ENCODE measurements around the gene CERS1. TPM values are rescaled to one million over a fixed set of nuclear protein-coding genes. Genes with fewer than 3 reads are reported as not detected.
"Not testable (repeated sequence)": the region's sequence is repeated elsewhere in the genome, so short reads cannot be mapped to it uniquely, and the experiment has no call there.

Gene CERS1
- total RNA-seq, 2 donors from 2014 or later = not detected

- H3K4me3 Mint-ChIP-seq = no peak overlapping the region
- no peak overlapping the region for H3K27ac Mint-ChIP-seq
- ATAC-seq (no peak), DNase-seq (no peak)
- H3K27me3 Mint-ChIP-seq = peaks cover 8% of the 10 kb centered on the region
- peaks cover 4% of the 10 kb centered on the region for H3K4me1 Mint-ChIP-seq
- H3K9me3 ChIP-seq (ENCODE audit: control insufficient read depth, low read length, poor library complexity, severe bottlenecking) = no peaks in the 10 kb centered on the region
- H3K36me3 Mint-ChIP-seq (ENCODE audit: low read depth) = no peaks in the 10 kb centered on the region
Observed at GRCh38 chr19:18929311-18929710, 33.4 kb upstream of the CERS1 start.

GRCh38 chr19:18928018-18928805, 32.3 kb upstream of the CERS1 start:
- no peaks in the 10 kb centered on the region for H3K36me3 Mint-ChIP-seq (ENCODE audit: low read depth)
- DNase-seq (no peak), ATAC-seq (no peak)
- peaks cover 4% of the 10 kb centered on the region for H3K4me1 Mint-ChIP-seq
- H3K9me3 ChIP-seq (ENCODE audit: control insufficient read depth, low read length, poor library complexity, severe bottlenecking) = no peaks in the 10 kb centered on the region
- no peaks in the 10 kb centered on the region for H3K27me3 Mint-ChIP-seq
- peak overlapping the region; percentile 28 for H3K4me3 Mint-ChIP-seq
- peak overlapping the region; percentile 47 for H3K27ac Mint-ChIP-seq

DNA sequence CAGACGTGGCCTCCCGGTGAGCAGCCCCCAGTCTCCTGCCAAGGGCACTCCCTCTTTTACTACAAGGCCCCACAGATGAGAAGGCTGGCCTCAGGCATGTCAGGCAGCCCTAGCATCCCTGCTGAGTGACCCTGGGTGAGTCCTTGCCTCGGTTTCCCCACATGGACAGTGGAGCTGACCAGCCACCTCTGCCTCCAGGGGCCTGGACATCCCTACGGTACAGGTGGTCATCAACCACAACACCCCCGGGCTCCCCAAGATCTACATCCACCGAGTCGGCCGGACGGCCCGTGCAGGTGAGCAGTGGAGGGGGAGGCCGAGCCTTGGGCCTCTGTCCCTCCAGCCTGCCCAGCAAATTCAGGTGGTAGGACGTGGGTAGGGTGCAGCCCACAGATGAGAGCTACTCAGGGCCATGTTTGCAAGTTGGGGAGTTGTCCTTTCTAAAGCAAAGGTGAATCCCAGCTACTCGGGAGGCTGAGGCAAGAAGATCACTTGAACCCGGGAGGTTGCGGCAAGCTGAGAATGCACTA, 28.8 kb upstream of the CERS1 start:
- no peak for DNase-seq
- H3K4me1 Mint-ChIP-seq = peaks cover 9% of the 10 kb centered on the region
- no peaks in the 10 kb centered on the region for H3K27me3 Mint-ChIP-seq
- H3K4me3 Mint-ChIP-seq = no peak overlapping the region
- no peak overlapping the region for H3K27ac Mint-ChIP-seq
- H3K9me3 ChIP-seq (ENCODE audit: control insufficient read depth, low read length, poor library complexity, severe bottlenecking) = no peaks in the 10 kb centered on the region
- no peaks in the 10 kb centered on the region for H3K36me3 Mint-ChIP-seq (ENCODE audit: low read depth)
- no peak for ATAC-seq

DNA sequence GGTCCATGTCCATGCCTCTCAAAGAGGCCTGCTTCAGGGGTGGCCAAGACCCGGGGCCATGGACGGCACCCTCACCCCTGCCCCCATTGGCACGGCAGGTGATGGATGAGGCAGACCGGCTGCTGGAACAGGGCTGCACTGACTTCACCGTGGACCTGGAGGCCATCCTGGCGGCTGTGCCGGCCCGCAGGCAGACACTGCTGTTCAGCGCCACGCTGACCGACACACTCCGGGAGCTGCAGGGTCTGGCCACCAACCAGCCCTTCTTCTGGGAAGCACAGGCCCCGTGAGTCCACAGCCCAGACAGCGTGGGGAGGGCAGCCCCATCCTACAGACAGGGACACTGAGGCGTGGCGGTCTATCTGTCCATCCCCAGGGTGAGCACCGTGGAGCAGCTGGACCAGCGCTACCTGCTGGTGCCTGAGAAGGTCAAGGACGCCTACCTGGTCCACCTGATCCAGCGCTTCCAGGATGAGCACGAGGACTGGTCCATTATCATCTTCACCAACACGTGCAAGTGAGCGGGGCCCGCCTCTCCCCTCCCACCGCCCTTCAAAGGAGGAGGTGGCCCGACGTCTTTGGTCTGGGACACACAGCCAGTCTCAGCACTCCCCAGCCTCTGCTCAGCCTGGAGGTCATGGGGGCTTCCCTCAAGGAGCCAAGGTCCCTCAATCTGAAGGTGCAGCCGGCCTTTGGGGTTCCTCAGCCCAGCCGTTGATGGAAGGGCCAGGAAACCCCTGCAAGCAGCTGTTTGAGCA, 26.4 kb upstream of the CERS1 start:
- H3K27ac Mint-ChIP-seq = no peak overlapping the region
- peaks cover 23% of the 10 kb centered on the region for H3K4me1 Mint-ChIP-seq
- H3K36me3 Mint-ChIP-seq (ENCODE audit: low read depth) = no peaks in the 10 kb centered on the region
- H3K4me3 Mint-ChIP-seq = peak overlapping the region; percentile 25
- ATAC-seq (no peak), DNase-seq (no peak)
- H3K27me3 Mint-ChIP-seq = no peaks in the 10 kb centered on the region
- H3K9me3 ChIP-seq (ENCODE audit: control insufficient read depth, low read length, poor library complexity, severe bottlenecking) = no peaks in the 10 kb centered on the region

- no peak for DNase-seq
- no peaks in the 10 kb centered on the region for H3K9me3 ChIP-seq (ENCODE audit: control insufficient read depth, low read length, poor library complexity, severe bottlenecking)
- Mint-ChIP-seq H3K27me3 (no peaks in the 10 kb centered on the region), H3K4me3 (peak overlapping the region; percentile 65), H3K27ac (peak overlapping the region; percentile 95), H3K36me3 (ENCODE audit: low read depth) (no peaks in the 10 kb centered on the region), H3K4me1 (peaks cover 27% of the 10 kb centered on the region)
- no peak for ATAC-seq
Observed at GRCh38 chr19:18921593-18921992, 25.6 kb upstream of the CERS1 start.

GRCh38 chr19:18920400-18920799, 24.4 kb upstream of the CERS1 start:
- H3K9me3 ChIP-seq (ENCODE audit: control insufficient read depth, low read length, poor library complexity, severe bottlenecking) = no peaks in the 10 kb centered on the region
- Mint-ChIP-seq H3K27ac (peak overlapping the region; percentile 95), H3K4me1 (peaks cover 30% of the 10 kb centered on the region), H3K27me3 (no peaks in the 10 kb centered on the region), H3K36me3 (ENCODE audit: low read depth) (no peaks in the 10 kb centered on the region), H3K4me3 (peak overlapping the region; percentile 96)
- ATAC-seq (no peak), DNase-seq (no peak)

GRCh38 chr19:18919900-18920214, 23.9 kb upstream of the CERS1 start:
- ATAC-seq = no peak
- no peaks in the 10 kb centered on the region for H3K27me3 Mint-ChIP-seq
- peak overlapping the region; percentile 95 for H3K27ac Mint-ChIP-seq
- H3K36me3 Mint-ChIP-seq (ENCODE audit: low read depth) = no peaks in the 10 kb centered on the region
- no peak for DNase-seq
- peaks cover 33% of the 10 kb centered on the region for H3K4me1 Mint-ChIP-seq
- H3K4me3 Mint-ChIP-seq = peak overlapping the region; percentile 96
- H3K9me3 ChIP-seq (ENCODE audit: control insufficient read depth, low read length, poor library complexity, severe bottlenecking) = no peaks in the 10 kb centered on the region

- no peaks in the 10 kb centered on the region for H3K27me3 Mint-ChIP-seq
- H3K4me1 Mint-ChIP-seq = peaks cover 33% of the 10 kb centered on the region
- H3K4me3 Mint-ChIP-seq = peak within 1 kb of the TSS; percentile 96
- peak within 1 kb of the TSS; percentile 95 for H3K27ac Mint-ChIP-seq
- no peaks in the 10 kb centered on the region for H3K36me3 Mint-ChIP-seq (ENCODE audit: low read depth)
- no peaks in the 10 kb centered on the region for H3K9me3 ChIP-seq (ENCODE audit: control insufficient read depth, low read length, poor library complexity, severe bottlenecking)
- ATAC-seq (peak; percentile 94), DNase-seq (peak; percentile 84 to 94 (median 91))
Observed at GRCh38 chr19:18919086-18919899, 23.3 kb upstream of the CERS1 start, which contains the start of the genes COPE and DDX49. COPE (minus strand) TSS chr19:18919387; CDS start chr19:18919348, 39 bp downstream. DDX49 (plus strand) TSS chr19:18919715; CDS start chr19:18919742, 27 bp downstream.

DNA sequence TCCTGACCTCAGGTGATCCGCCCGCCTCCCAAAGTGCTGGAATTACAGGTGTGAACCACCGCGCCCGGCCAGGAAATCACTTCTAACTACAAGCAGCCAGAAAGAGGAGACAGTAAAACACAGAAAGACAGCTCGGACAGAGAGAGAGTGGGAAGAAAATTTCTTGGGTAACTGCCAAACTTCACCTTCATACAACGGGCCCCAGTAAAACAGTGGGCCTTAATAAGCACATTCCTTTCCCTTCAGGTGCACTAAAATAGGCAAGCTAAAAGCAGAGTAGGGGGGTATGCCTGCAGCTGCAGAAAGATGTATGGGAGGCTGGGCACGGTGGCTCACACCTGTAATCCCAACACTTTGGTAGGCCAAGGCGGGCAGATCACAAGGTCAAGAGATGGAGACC, 21.6 kb upstream of the CERS1 start:
- not testable (repeated sequence) for ATAC-seq; H3K27me3 Mint-ChIP-seq; H3K9me3 ChIP-seq (ENCODE audit: control insufficient read depth, low read length, poor library complexity, severe bottlenecking); H3K36me3 Mint-ChIP-seq (ENCODE audit: low read depth); DNase-seq
- peak overlapping the region; percentile 95 for H3K27ac Mint-ChIP-seq
- peaks cover 39% of the 10 kb centered on the region for H3K4me1 Mint-ChIP-seq
- H3K4me3 Mint-ChIP-seq = peak overlapping the region; percentile 96

GRCh38 chr19:18915639-18916038, 19.7 kb upstream of the CERS1 start:
- DNase-seq (no peak), ATAC-seq (no peak)
- no peaks in the 10 kb centered on the region for H3K9me3 ChIP-seq (ENCODE audit: control insufficient read depth, low read length, poor library complexity, severe bottlenecking)
- Mint-ChIP-seq H3K27me3 (no peaks in the 10 kb centered on the region), H3K4me3 (no peak overlapping the region), H3K27ac (no peak overlapping the region), H3K4me1 (peaks cover 35% of the 10 kb centered on the region), H3K36me3 (ENCODE audit: low read depth) (peaks cover 5% of the 10 kb centered on the region)

- no peak for DNase-seq
- H3K9me3 ChIP-seq (ENCODE audit: control insufficient read depth, low read length, poor library complexity, severe bottlenecking) = no peaks in the 10 kb centered on the region
- H3K4me1 Mint-ChIP-seq = peaks cover 21% of the 10 kb centered on the region
- H3K27ac Mint-ChIP-seq = no peak overlapping the region
- no peak for ATAC-seq
- no peaks in the 10 kb centered on the region for H3K27me3 Mint-ChIP-seq
- H3K36me3 Mint-ChIP-seq (ENCODE audit: low read depth) = peaks cover 5% of the 10 kb centered on the region
- H3K4me3 Mint-ChIP-seq = no peak overlapping the region
Observed at GRCh38 chr19:18913466-18913865, 17.5 kb upstream of the CERS1 start.

- Mint-ChIP-seq H3K27me3 (no peaks in the 10 kb centered on the region), H3K4me1 (peaks cover 18% of the 10 kb centered on the region), H3K36me3 (ENCODE audit: low read depth) (peaks cover 5% of the 10 kb centered on the region), H3K27ac (no peak overlapping the region), H3K4me3 (no peak overlapping the region)
- no peaks in the 10 kb centered on the region for H3K9me3 ChIP-seq (ENCODE audit: control insufficient read depth, low read length, poor library complexity, severe bottlenecking)
- no peak for DNase-seq
- ATAC-seq = no peak
Observed at GRCh38 chr19:18912933-18913332, 17.0 kb upstream of the CERS1 start.

All from T-helper 17 cell (primary cell).